ENCODE data around the gene DRC7.
A peak's percentile ranks its signal among the peaks of the same experiment; 100 is the strongest.
"Not testable (repeated sequence)": the region's sequence is repeated elsewhere in the genome, so short reads cannot be mapped to it uniquely, and the experiment has no call there.

Gene DRC7

DNA sequence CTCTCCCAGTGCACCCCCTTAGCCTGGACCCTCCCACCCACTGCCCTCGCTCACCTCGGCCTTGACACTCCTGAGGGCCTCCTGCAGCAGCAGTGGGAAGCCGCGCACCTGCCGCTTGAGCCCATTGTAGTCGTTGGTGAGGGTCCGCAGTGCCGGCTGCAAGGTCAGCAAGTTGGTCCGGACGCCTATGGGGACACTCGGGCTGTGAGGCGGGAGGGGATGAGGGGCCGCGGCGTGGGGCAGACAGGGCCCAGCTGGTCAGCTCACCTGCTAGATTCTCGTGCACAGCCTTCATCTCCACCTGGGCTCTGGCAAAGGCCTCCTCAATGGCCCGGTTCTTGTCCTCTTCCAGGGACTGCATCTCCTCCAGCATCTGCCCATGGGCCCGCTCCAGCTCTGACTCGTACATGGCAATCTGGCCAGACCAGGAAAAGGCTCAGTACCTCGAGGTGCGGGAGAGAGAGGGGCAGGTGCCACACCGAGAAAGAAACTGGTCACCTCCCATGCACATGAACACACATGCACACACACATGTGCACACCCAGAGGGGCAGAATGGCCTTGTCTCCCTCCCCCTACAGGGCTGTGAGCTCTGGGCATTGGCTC, 75.0 kb downstream of the DRC7 start:
- no peak for TF ChIP-seq JUND (IDR thresholded peaks at IDR 0.05; ENCODE audit: low read depth)
- DNase-seq (ENCODE audit: low read depth in 1 of 2, low spot score in 1 of 2), result no peak
- in situ Hi-C loops (cut with HindIII; ENCODE audit: low pct_unique_long_range_greater_than_20kb, low sequenced_read_pairs), result no loop called here

DNA sequence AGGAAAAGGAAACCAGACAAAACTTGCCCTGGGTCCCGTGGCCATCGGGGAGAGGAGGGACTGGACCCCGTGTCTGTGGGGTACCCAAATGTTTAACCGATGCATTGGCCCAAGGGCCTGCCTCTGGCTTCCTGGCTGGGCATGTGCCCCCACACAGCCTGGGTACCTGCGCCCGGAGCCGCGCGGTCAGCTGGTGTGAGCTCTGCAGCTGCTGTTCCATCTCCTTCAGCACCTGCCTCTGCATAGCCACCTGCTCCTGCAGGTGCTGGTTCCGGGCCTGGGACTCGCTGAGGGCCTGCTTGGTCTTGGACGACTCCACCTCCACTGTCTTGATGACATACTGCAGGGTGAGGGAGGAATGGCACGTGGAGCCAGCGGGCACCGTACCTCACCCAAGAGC, 75.8 kb downstream of the DRC7 start:
- no peak for DNase-seq (ENCODE audit: low read depth in 1 of 2, low spot score in 1 of 2)
- no peak for TF ChIP-seq JUND (IDR thresholded peaks at IDR 0.05; ENCODE audit: low read depth)
- in situ Hi-C loops (cut with HindIII; ENCODE audit: low pct_unique_long_range_greater_than_20kb, low sequenced_read_pairs), result no loop called here

DNA sequence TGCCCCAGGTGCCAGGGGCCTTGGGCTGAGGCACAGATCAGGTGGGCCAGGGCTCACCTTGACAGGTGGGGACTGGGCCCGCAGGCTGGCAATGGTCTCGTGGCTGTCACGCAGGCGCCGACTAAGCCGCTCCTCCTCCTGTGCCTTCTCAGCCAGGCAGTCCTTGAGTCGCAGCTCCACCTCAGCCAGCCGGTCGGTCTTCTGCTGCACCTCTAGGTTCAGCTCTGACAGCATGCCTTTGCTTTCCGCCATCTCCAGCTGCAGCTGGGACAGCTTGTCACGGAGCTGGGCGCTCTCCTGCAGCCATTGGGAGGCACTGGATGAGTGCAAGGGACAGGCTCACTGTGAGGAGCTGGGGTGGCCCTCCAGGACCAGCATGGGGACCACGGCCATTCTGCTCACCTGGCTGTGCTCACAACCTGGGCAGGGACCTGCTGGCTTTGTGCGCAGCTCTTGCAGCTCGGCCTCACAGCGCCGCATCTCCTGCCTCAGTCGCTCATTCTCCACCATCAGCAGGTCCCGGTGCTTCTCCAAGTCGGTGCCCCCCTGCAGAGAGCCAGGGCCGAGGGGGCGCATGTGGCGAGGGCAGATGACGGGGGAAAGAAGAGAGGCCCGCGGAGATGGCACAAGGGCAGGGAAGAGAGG, 76.7 kb downstream of the DRC7 start:
- no peak for DNase-seq (ENCODE audit: low read depth in 1 of 2, low spot score in 1 of 2)
- TF ChIP-seq JUND (IDR thresholded peaks at IDR 0.05; ENCODE audit: low read depth), result no peak
- in situ Hi-C loops (cut with HindIII; ENCODE audit: low pct_unique_long_range_greater_than_20kb, low sequenced_read_pairs), result no loop called here

DNA sequence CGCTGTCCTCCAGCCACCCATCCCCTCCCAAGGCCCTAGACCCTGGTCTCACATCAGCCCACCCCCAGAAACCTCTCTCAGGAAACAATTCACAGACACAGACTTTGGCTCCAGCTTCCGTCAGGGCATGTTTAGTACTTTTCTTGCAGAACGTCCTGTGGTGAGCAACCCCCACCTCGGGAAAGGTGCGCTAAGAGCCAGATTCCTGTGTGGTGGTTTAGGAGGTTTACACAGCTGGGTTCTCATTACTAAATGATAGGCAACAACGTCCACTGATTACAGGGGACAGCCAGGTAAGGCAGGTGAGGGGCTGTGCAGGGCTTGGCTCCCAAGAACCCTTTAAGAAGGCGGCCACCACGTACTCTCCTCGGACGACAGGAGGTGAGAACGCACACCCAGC, 78.4 kb downstream of the DRC7 start:
- in situ Hi-C loops (cut with HindIII; ENCODE audit: low pct_unique_long_range_greater_than_20kb, low sequenced_read_pairs), result no loop called here
- no peak for DNase-seq (ENCODE audit: low read depth in 1 of 2, low spot score in 1 of 2)
- no peak for TF ChIP-seq JUND (IDR thresholded peaks at IDR 0.05; ENCODE audit: low read depth)

DNA sequence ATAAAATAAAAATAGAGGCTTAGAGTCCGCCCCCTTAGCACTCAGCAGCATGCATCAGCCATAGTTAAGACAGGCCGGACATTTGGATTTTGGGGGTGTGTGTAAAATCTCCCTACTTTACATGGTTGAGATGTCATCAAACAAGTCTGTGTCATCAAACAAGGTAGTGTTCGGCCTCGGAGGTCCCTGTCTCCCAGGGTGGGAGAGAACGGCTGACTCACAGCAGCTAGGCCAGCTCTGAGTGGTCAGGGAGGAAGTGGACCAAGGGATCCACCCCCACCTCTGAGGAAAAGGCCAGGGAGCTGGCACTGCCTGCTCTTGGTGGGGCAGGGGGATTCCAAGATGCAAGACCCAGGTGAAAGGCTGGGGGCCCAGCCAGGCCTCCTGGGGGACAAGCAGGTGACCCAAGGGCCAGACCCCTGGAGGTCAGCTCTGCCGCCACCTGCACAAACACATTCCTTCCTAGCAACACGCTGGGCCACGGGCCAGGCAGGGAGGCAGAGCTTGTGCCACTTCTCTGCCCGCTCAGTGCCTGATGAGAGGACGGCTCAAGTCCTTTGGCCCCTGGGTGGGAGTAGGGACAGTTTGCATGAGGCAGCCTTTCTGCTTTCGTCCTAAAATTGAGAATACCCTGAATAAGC, 79.2 kb downstream of the DRC7 start:
- in situ Hi-C loops (cut with HindIII; ENCODE audit: low pct_unique_long_range_greater_than_20kb, low sequenced_read_pairs), result no loop called here
- DNase-seq (ENCODE audit: low read depth in 1 of 2, low spot score in 1 of 2), result no peak
- TF ChIP-seq JUND (IDR thresholded peaks at IDR 0.05; ENCODE audit: low read depth), result no peak

DNA sequence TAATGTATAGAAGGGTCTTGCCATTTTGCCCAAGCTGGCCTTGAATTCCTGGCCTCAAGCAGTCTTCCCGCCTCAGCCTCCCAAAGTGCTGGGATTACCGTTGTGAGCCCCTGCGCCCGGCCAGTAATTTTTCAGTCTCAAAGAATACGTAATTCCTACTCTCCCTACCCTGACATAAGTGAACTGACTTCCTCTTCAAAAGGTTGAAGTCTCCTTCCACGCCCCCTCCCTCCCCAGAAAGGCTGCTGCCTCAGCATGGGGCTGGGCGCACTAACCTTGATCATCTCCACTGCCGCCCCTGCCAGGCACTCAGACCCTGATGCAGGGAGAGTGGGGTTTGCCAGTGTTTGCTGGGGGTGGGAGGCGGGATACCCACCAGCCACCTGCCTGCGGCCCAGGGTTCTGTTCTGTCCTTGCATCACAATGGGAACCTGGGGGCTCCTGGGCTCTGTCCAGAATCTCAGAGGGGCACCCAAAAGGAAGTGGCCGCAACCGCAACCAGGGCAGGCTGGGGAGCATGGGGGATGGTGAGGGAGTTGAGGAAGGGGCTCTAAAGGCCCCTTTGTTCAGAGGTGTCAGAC, 80.2 kb downstream of the DRC7 start:
- no peak for DNase-seq (ENCODE audit: low read depth in 1 of 2, low spot score in 1 of 2)
- no peak for TF ChIP-seq JUND (IDR thresholded peaks at IDR 0.05; ENCODE audit: low read depth)
- in situ Hi-C loops (cut with HindIII; ENCODE audit: low pct_unique_long_range_greater_than_20kb, low sequenced_read_pairs), result no loop called here

DNA sequence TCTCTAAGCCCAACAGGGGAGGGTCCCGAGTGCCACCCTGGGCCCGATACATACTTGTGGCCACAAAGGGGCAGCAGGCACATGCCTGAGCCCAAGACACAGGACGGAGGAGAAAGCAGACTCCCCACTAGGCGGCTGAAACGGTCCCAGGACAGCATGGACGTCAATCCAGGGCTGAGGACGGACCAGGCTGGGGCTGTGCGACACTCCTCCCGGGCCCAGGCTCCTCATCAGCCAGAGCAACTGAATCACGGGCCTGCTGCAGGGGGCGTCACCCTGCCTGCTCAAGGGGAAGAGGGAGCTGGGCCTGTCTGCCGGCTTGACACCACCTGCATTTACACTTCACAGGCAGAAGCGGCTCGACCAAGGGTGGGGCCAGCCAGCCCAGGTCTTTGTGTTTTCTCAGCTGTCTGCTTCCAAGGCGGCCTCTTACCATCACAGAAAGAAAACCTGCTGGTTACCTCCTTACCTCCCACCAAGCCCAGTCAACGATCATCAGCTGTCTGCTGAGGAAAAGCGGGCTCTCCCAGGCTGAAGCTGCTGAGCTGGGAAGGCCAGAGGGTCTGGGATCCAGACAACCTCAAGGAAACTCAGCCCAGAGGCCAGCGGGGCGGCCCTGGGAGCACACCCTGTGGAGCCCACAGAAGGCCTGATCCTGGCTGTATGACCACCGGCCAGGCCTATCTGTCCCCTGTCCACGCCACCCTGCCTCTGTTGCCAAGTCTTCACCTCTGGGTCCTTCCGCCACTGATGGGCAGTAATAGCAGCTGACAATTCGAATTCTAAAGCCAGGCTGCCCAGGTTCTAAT, 81.3 kb downstream of the DRC7 start:
- peak in 1 of 2 experiments; percentile 19 for DNase-seq (ENCODE audit: low read depth in 1 of 2, low spot score in 1 of 2)
- TF ChIP-seq JUND (IDR thresholded peaks at IDR 0.05; ENCODE audit: low read depth), result no peak
- in situ Hi-C loops (cut with HindIII; ENCODE audit: low pct_unique_long_range_greater_than_20kb, low sequenced_read_pairs), result no loop called here

DNA sequence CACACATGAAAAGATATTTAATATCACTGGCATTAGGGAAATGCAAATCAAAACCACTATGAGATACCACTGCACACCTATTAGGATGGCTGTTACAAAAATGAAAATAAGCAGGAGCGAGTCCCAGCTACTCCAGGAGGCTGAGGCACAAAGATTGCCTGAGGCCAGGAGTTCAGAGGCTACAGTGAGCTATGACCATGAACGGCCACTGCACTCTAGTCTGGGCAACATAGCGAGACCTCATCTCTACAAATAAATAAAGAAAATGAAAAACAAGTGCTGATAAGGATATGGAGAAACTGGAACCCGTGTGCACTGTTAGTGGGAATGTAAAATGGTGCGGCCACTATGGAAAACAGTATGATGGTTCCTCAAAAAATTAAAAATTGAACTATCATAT, 84.1 kb downstream of the DRC7 start:
- no peak for TF ChIP-seq JUND (IDR thresholded peaks at IDR 0.05; ENCODE audit: low read depth)
- no peak for DNase-seq (ENCODE audit: low read depth in 1 of 2, low spot score in 1 of 2)
- in situ Hi-C loops (cut with HindIII; ENCODE audit: low pct_unique_long_range_greater_than_20kb, low sequenced_read_pairs), result no loop called here

DNA sequence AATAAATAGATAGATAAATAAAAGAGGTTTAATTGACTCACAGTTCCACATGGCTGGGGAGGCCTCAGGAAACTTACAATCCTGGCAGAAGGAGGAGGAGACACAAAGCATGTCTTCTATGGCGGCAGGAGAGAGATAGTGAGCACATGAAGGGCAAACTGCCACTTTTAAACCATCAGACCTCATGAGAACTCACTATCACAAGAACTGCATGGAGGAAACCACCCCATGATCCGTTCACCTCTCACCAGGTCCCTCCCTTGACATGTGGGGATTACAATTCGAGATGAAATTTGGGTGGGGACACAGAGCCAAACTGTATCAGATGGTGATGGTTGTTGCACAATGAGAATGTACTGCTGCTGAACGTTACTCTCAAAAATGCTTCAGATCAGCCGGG, 85.2 kb downstream of the DRC7 start:
- DNase-seq (ENCODE audit: low read depth in 1 of 2, low spot score in 1 of 2); in situ Hi-C loops (cut with HindIII; ENCODE audit: low pct_unique_long_range_greater_than_20kb, low sequenced_read_pairs): not testable (repeated sequence)

DNA sequence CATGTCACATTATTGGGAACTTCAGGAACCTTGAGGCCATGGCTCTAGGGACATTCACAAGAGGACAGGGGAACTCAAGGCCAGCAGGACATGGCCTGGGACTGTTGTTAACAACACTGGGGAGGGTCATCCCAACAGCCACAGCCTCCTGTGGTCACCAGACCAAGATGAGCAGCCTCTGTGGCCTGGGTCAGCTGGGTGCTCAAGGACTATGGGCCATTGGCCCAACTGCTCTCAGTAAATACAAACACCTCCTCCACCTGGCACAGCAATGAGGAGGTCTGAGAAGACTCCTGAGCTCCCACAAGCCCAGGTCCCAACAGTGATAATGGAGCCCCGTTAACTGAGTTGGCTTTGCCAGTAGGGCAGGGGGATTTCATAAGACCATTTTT, 86.7 kb downstream of the DRC7 start:
- no peak for DNase-seq (ENCODE audit: low read depth in 1 of 2, low spot score in 1 of 2)
- TF ChIP-seq JUND (IDR thresholded peaks at IDR 0.05; ENCODE audit: low read depth), result no peak
- in situ Hi-C loops (cut with HindIII; ENCODE audit: low pct_unique_long_range_greater_than_20kb, low sequenced_read_pairs), result no loop called here

Measured in T47D (cell line).